ENCODE measurements around the gene SCAPER. TPM values are rescaled to one million over a fixed set of nuclear protein-coding genes. Genes with fewer than 3 reads are reported as not detected.

SCAPER gene
- total RNA-seq, 1 experiment from 2014 or later = 10.3 TPM

- TF ChIP-seq ZBTB43 (CRISPR knock-in tag; IDR thresholded peaks at IDR 0.05) (no peak), GRHL2 (CRISPR knock-in tag; IDR thresholded peaks at IDR 0.05; ENCODE audit: insufficient replicate concordance, severe bottlenecking) (no peak), EMX1 (CRISPR knock-in tag; IDR thresholded peaks at IDR 0.05) (no peak), ATF3 (CRISPR knock-in tag; conservative IDR thresholded peaks at IDR 0.05) (no peak), ZNF121 (CRISPR knock-in tag; IDR thresholded peaks at IDR 0.05) (no peak), NFE2L1 (CRISPR knock-in tag; IDR thresholded peaks at IDR 0.05) (no peak), FOXP4 (CRISPR knock-in tag; IDR thresholded peaks at IDR 0.05) (no peak), CBFB (CRISPR knock-in tag; IDR thresholded peaks at IDR 0.05; ENCODE audit: low read depth) (no peak), ATF1 (CRISPR knock-in tag; IDR thresholded peaks at IDR 0.05) (no peak), ZNF219 (CRISPR knock-in tag; IDR thresholded peaks at IDR 0.05; ENCODE audit: borderline replicate concordance) (no peak)
- TF ChIP-seq, protein P1, sequence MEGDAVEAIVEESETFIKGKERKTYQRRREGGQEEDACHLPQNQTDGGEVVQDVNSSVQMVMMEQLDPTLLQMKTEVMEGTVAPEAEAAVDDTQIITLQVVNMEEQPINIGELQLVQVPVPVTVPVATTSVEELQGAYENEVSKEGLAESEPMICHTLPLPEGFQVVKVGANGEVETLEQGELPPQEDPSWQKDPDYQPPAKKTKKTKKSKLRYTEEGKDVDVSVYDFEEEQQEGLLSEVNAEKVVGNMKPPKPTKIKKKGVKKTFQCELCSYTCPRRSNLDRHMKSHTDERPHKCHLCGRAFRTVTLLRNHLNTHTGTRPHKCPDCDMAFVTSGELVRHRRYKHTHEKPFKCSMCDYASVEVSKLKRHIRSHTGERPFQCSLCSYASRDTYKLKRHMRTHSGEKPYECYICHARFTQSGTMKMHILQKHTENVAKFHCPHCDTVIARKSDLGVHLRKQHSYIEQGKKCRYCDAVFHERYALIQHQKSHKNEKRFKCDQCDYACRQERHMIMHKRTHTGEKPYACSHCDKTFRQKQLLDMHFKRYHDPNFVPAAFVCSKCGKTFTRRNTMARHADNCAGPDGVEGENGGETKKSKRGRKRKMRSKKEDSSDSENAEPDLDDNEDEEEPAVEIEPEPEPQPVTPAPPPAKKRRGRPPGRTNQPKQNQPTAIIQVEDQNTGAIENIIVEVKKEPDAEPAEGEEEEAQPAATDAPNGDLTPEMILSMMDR (IDR thresholded peaks at IDR 0.05) = no peak
- TF ChIP-seq, protein P2, sequence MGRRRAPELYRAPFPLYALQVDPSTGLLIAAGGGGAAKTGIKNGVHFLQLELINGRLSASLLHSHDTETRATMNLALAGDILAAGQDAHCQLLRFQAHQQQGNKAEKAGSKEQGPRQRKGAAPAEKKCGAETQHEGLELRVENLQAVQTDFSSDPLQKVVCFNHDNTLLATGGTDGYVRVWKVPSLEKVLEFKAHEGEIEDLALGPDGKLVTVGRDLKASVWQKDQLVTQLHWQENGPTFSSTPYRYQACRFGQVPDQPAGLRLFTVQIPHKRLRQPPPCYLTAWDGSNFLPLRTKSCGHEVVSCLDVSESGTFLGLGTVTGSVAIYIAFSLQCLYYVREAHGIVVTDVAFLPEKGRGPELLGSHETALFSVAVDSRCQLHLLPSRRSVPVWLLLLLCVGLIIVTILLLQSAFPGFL (CRISPR knock-in tag; IDR thresholded peaks at IDR 0.05; ENCODE audit: borderline replicate concordance) = no peak
- TF ChIP-seq, protein P3, sequence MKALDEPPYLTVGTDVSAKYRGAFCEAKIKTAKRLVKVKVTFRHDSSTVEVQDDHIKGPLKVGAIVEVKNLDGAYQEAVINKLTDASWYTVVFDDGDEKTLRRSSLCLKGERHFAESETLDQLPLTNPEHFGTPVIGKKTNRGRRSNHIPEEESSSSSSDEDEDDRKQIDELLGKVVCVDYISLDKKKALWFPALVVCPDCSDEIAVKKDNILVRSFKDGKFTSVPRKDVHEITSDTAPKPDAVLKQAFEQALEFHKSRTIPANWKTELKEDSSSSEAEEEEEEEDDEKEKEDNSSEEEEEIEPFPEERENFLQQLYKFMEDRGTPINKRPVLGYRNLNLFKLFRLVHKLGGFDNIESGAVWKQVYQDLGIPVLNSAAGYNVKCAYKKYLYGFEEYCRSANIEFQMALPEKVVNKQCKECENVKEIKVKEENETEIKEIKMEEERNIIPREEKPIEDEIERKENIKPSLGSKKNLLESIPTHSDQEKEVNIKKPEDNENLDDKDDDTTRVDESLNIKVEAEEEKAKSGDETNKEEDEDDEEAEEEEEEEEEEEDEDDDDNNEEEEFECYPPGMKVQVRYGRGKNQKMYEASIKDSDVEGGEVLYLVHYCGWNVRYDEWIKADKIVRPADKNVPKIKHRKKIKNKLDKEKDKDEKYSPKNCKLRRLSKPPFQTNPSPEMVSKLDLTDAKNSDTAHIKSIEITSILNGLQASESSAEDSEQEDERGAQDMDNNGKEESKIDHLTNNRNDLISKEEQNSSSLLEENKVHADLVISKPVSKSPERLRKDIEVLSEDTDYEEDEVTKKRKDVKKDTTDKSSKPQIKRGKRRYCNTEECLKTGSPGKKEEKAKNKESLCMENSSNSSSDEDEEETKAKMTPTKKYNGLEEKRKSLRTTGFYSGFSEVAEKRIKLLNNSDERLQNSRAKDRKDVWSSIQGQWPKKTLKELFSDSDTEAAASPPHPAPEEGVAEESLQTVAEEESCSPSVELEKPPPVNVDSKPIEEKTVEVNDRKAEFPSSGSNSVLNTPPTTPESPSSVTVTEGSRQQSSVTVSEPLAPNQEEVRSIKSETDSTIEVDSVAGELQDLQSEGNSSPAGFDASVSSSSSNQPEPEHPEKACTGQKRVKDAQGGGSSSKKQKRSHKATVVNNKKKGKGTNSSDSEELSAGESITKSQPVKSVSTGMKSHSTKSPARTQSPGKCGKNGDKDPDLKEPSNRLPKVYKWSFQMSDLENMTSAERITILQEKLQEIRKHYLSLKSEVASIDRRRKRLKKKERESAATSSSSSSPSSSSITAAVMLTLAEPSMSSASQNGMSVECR (CRISPR knock-in tag; IDR thresholded peaks at IDR 0.05; ENCODE audit: borderline replicate concordance) = no peak
These were observed 141.6 kb downstream of the SCAPER start (continued) for GRCh38 chr15:76763554-76763953.

- Mint-ChIP-seq H3K9me3 (no peaks in the 10 kb centered on the region), H3K4me3 (no peak overlapping the region), H3K27ac (no peak overlapping the region), H3K4me1 (no peaks in the 10 kb centered on the region), H3K36me3 (no peaks in the 10 kb centered on the region), H3K27me3 (ENCODE audit: low read depth) (no peaks in the 10 kb centered on the region)
- POLR2A ChIA-PET = no interaction called here
- DNase-seq (ENCODE audit: low spot score) = no peak
- ATAC-seq = no peak
- CTCF ChIA-PET = interaction anchor here (0.6 kb wide), 1 partner anchor 532 kb away, joined by 4 read pairs; no protein-coding TSS in a partner anchor
- TF ChIP-seq ZNF138 (CRISPR knock-in tag; conservative IDR thresholded peaks at IDR 0.05) (no peak), ZNF121 (CRISPR knock-in tag; IDR thresholded peaks at IDR 0.05) (no peak), ZMAT4 (CRISPR knock-in tag; IDR thresholded peaks at IDR 0.05) (no peak), FOXK1 (CRISPR knock-in tag; IDR thresholded peaks at IDR 0.05) (no peak), IRF1 (CRISPR knock-in tag; IDR thresholded peaks at IDR 0.05) (no peak), ATF6 (CRISPR knock-in tag; IDR thresholded peaks at IDR 0.05) (no peak), CREB1 (CRISPR knock-in tag; IDR thresholded peaks at IDR 0.05) (no peak)
These were observed 148.8 kb downstream of the SCAPER start for GRCh38 chr15:76756381-76756780.

Data from WTC11 (cell line).